RPMI8226 (cell line): ENCODE measurements around the gene USP31.
"Not testable (repeated sequence)": the region's sequence is repeated elsewhere in the genome, so short reads cannot be mapped to it uniquely, and the experiment has no call there.

Experiments
- DNase-seq: peaks from one replicate; pipeline ENCODE4 v3.0.0-alpha.2; 2015

USP31 gene

GRCh38 chr16:23155445-23156049 is 6.3 kb upstream of the USP31 start:
- peak; percentile 52 for DNase-seq

- no peak for DNase-seq
Observed at GRCh38 chr16:23152386-23153178, 3.3 kb upstream of the USP31 start.

DNA sequence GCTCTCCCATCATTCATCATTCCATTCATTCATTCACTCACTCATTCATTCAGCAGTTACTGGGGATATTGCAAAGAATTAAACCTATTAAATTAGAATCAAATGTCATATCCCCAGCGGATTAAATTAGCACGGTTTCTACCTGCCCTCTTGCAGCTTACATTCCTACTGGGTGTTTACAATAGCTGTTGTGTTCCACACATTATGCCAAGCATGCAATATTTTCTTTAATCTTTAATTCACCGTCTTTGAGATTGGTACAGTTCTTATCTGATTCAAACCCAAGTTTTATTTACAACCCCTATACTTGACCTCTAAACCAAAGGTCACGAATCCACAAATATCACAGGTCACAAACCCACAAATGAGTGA is 727 bp upstream of the USP31 start:
- no peak for DNase-seq

- peak; percentile 90 for DNase-seq
Observed at GRCh38 chr16:23148513-23149266, 562 bp downstream of the USP31 start.

GRCh38 chr16:23148166-23148512 is 1.1 kb downstream of the USP31 start:
- DNase-seq, result no peak

DNA sequence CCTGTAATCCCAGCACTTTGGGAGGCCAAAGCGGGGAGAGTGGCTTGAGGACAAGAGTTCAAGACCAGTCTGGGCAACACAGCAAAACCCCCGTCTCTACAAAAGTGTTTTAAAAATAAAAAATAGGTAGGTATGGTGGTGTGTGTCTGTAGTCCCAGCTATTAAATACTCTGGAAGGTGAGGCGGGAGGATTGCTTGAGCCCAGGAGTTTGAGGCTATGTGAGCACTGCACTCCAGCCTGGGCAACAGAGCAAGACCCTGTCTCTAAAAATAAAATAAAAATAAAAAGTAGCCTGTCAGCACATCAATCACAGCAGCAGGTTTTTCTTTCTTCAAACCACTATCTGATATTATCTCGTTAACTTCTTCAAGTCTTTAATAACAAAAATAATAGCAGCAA is 1.6 kb downstream of the USP31 start:
- no peak for DNase-seq

DNA sequence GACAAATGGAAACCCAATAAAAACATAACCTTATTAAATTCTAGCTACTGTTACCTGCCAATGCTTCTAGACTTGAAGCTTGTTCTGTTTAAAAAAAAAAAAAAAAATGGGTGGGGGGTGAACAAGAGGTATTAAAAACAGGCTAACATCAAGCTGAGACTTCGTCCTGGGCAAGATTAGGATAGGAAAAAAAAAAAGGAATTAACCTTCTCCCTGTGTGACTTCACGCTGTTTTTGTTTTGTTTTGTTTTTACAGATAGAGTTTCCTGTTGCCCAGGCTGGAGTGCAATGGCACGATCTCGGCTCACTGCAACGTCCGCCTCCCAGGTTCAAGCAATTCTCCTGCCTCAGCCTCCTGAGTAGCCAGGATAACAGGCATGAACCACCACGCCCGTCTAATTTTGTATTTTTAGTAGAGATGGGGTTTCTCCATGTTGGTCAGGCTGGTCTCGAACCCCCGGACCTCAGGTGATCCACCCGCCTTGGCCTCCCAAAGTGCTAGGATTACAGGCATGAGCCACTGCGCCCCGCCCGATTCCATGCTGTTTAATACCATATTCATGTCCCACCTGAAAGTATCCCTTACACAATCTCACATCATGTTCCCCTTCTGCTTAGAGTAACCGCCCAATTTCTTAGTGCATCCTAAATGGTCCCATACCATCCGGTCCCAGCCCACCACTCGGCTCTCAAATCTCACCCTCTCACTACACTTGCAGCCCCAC is 2.2 kb downstream of the USP31 start:
- DNase-seq, result no peak

DNA sequence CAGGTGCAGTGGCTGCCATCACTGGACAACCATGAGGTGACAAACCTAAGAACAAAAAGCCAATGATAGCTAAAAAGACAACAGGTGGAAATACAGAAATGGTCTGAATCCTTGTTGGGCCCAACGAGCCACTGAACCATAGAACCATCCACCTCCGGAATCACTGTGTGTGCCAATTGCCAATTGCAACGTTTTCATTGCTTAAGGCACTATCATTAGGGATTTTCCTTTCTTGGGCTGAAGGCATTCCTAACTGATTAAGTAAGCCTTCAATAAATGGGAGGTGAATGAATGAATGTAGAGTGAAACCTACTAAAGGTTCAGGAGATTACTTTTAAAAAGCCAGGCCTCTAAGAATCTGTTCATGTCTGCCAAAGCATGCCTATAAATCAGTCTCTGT is 3.6 kb downstream of the USP31 start:
- DNase-seq, result no peak

DNA sequence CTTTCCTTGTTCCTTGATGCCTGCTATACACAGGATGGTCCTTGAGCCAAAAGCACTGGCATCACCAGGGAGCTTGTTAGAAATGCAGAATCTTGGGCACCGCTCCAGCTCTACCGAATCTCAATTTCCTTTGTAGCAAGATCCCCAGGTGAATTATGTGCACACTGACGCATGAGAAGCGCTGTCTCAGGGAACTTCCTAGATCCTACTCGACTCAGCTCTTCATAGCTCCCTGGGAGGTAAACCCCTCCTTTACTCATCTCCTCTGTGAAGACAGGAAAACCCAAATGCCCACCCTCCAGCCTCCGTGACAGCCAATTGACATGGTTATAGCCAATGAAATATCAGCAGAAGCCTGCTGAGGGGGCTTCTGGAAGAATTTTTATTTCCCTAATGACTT is 4.1 kb downstream of the USP31 start:
- DNase-seq, result peak; percentile 15

- DNase-seq, result not testable (repeated sequence)
Observed at GRCh38 chr16:23144393-23144792, 4.9 kb downstream of the USP31 start.

- DNase-seq, result no peak
Observed at GRCh38 chr16:23143391-23143790, 5.9 kb downstream of the USP31 start.

DNA sequence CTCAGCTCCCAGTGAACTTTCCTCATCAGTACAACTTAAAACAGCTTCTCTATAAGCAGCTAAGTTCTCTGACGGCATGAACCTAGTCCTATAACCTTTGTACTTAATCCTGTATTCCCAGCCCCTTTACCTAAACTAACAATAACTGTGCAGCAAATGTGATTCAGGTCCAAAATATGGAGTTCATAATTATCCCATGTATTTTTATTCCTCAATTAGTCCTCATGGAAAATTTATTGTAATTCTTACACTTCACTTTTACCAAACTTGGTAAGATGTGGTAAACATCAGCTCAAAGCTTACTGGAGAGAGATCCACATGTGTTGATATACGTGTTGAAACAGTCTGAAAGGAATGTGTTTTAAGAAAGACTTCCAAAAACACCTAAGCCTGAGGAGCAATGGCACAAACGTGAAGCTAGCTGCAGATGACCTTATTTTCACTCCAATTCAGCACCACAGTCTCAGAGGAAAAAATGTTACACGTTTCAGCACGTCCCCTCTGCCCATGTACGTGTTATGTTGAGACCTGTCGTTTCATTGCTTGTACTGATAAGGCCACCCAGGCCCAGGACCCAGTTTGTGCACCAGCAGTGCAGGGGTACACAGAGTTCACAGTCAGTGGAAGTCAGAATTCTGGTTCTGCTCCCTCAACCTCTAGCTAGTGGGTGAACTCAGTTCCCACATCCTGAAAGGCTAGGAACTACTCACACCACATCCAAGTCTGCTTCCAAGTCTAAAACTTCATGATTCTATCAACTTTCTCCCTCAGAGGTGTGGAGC is 7.1 kb downstream of the USP31 start:
- no peak for DNase-seq

DNA sequence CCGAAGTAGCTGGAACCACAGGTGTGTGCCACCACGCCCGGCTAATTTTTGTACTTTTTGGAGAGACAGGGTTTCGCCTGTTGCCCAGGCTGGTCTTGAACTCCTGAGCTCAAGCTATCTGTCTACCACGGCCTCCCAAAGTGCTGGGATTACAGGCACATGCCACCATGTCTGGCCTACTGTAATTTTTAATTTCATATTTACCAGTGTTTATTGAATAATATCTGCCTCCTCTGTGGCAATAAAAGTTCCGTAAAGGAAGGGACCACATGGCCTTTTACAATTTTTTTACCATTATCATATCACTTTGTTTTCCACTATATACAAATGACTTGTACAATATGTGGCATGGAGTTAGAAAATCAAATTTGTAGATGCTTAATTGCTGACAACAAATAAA is 7.8 kb downstream of the USP31 start:
- DNase-seq, result no peak

- no peak for DNase-seq
Observed at GRCh38 chr16:23141033-23141432, 8.2 kb downstream of the USP31 start.

GRCh38 chr16:23140107-23140506 is 9.1 kb downstream of the USP31 start:
- no peak for DNase-seq

GRCh38 chr16:23137818-23138217 is 11.4 kb downstream of the USP31 start:
- no peak for DNase-seq

- no peak for DNase-seq
Observed at GRCh38 chr16:23137256-23137655, 12.0 kb downstream of the USP31 start.

GRCh38 chr16:23134274-23134673 is 15.0 kb downstream of the USP31 start:
- no peak for DNase-seq

- no peak for DNase-seq
Observed at GRCh38 chr16:23132775-23133463, 16.3 kb downstream of the USP31 start.

DNA sequence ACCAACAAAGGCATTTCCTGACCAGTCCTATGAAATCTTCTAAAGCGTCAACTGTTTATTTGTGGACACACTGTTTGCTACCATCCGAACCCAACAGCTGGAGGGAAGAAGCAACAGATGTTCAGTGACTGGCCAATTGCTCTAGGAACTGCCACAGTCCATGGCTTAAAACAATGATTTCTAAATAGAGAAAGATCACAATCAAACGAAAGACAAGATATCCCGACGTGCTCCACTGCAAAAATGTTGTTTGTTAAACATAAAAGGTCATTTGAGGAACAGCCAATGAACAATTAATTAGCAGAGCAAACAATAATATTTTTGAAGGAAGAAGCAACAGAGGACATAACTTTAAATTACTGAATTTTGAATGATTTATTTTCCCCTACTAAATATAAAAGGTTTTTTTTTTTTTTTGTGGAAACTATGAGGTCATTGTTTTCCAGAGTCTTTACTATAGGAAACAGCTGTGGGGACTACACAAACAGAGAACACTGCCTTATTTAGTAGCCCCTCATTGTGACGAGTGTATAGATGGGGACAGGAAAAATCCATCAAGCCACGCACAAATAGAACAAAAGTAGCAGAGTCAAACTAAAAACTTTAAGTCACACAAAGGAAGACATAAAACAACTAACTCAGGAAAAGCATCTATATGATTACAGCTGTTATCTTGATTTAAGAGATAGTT is 17.2 kb downstream of the USP31 start:
- no peak for DNase-seq

GRCh38 chr16:23131436-23131835 is 17.8 kb downstream of the USP31 start:
- DNase-seq, result no peak
